Measurements from ENCODE around the gene POLD4. TPM values are rescaled to one million over a fixed set of nuclear protein-coding genes. Genes with fewer than 3 reads are reported as not detected.

POLD4 gene
- total and polyA plus RNA-seq, 5 donors, result 53.8 to 124 (median 67.1) TPM

DNA sequence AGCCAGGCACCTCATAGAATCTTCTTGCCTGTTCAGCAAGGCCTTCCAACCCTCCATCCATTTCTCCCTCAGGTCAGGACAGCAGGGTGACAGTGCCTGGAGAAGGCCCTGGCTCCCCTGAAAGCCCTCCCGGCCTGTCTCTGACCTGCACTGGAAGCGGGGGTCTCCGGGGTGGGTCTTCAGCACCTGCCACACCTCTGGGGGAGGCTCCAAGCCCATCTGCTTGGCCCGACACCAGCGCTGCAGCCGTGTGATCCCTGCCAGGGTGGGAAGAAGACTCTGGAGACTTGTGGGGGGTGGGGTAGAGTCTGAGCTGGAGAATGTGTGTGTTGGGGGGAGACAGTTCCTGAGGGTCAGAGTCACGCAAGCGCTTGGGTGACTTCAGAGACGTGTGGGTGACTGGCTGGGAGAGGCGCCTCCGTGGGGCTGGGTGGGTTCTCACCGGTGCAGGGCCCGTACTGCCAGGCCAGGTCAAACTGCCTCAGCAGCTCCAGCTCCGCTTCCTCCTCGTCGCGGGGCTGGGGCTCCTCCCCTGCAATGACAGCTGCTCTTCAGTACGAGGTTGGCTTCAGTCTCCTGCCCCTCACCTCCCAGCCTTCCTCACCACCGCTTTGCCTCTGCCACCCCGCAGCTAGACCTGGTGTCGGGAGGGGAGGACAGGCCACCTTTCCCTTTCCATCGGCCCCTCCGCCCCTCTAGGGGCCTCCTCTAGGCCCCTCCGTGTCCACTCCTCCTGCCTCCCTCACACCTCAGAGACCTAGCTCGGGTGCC is 615 bp downstream of the POLD4 start:
- Histone ChIP-seq H3K27me3 (ENCODE audit: control insufficient read depth, insufficient read depth) (no peaks in the 10 kb centered on the region), H3K27ac (ENCODE audit: low read length) (peak overlapping the region; percentile 97), H3K4me3 (ENCODE audit: low read length) (peak overlapping the region; percentile 62), H3K4me1 (ENCODE audit: control insufficient read depth, insufficient read depth, low read length) (peaks cover 29% of the 10 kb centered on the region), H3K9me3 (ENCODE audit: control insufficient read depth, low read length) (no peaks in the 10 kb centered on the region)
- ATAC-seq, result peak; percentile 3 to 5
- WGBS, result 7% methylated on average over 25 of the region's 25 CpGs
- peak in 2 of 3 donors; percentile 47 to 65 for DNase-seq
- intact Hi-C loops (cut with DNase I), result loop anchor here in 1 of 4 donors (5.0 kb wide), 1 partner anchor 40 kb away; the partner anchor contains the start of gene RAD9A

DNA sequence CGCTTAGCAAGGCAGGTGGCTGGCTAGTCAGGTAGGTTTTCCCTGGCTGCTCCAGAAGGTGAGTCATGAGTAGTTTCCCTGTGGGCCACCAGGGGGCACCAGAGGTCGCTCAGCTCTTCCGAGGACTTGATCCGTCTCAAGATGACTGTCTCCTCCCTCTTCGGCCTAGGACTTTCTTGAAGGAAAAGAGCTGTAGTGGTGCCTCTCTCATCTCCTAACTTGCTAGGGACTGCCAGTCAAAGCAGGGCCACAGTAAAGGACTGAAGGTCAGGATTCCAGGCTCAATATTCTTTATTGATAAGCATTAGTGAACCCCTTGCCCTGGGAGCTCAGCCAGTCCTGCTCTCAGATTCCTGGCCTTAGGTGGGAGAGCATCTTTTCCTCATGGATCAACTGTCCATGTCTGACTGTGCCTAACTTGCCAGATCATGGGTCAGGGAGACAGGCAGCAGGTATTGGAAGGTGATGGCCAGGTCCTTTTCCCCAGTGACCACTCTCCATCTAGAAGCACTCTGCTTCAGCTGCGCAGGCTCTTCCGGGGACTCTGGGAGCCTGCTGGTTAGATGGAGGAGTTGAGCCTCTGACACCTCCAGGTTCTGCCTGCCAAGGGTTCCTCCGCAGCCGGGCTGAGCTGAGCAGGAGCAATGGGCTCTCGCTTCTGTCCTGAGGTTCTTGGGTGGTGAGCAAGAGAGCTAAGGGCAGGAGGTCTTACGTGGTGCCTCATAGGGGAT is 1.9 kb downstream of the POLD4 start:
- ATAC-seq (no peak), DNase-seq (peak; percentile 48 to 79 (median 78))
- 54% methylated on average over 11 of the region's 11 CpGs for WGBS
- peaks cover 25% of the 10 kb centered on the region for H3K4me1 ChIP-seq (ENCODE audit: control insufficient read depth, insufficient read depth, low read length)
- H3K27ac ChIP-seq (ENCODE audit: low read length), result peak overlapping the region; percentile 73
- H3K4me3 ChIP-seq (ENCODE audit: low read length), result no peak overlapping the region
- no peaks in the 10 kb centered on the region for H3K27me3 ChIP-seq (ENCODE audit: control insufficient read depth, insufficient read depth)
- H3K9me3 ChIP-seq (ENCODE audit: control insufficient read depth, low read length), result no peaks in the 10 kb centered on the region
- intact Hi-C loops (cut with DNase I), result loop anchor here in 2 of 4 donors (2.0 to 5.0 kb wide), 2 partner anchors 33 to 41 kb away; partner anchors contain the start of gene RAD9A (in 1 of the 2)

DNA sequence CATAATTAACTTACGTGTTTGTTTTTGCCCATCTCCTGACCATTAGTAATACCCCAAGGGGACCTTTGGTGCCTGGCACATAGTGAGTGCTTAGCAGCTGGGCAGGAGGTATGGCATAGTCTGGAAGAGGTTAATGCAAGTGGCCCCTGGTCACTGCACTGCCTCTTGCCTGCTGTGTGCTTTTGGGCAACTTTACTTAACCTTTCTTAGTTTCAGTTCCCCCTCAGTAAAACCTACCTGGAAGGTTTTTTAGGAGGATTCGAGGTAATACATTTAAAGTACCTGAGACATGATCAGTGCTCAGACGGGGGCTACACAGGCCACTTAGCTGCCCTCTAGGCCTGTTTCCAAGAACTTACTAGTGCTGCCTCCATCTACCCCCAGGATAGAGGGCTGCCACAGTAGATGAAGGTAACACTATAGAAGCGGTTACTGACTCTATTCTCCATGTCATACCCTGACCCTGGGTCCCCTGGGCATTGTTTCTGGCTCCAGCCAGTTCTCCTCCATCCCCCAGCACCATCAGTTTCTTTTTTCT is 3.3 kb downstream of the POLD4 start:
- DNase-seq (no peak), ATAC-seq (no peak)
- WGBS, result 84% methylated on average over 4 of the region's 4 CpGs
- intact Hi-C loops (cut with DNase I), result loop anchor here in 3 of 4 donors (2.0 to 5.0 kb wide), 3 partner anchors 32 to 42 kb away; partner anchors contain the start of gene RAD9A (in 1 of the 3)
- no peaks in the 10 kb centered on the region for H3K27me3 ChIP-seq (ENCODE audit: control insufficient read depth, insufficient read depth)
- H3K27ac ChIP-seq (ENCODE audit: low read length), result peak overlapping the region; percentile 73
- no peaks in the 10 kb centered on the region for H3K9me3 ChIP-seq (ENCODE audit: control insufficient read depth, low read length)
- no peak overlapping the region for H3K4me3 ChIP-seq (ENCODE audit: low read length)
- peaks cover 14% of the 10 kb centered on the region for H3K4me1 ChIP-seq (ENCODE audit: control insufficient read depth, insufficient read depth, low read length)

DNA sequence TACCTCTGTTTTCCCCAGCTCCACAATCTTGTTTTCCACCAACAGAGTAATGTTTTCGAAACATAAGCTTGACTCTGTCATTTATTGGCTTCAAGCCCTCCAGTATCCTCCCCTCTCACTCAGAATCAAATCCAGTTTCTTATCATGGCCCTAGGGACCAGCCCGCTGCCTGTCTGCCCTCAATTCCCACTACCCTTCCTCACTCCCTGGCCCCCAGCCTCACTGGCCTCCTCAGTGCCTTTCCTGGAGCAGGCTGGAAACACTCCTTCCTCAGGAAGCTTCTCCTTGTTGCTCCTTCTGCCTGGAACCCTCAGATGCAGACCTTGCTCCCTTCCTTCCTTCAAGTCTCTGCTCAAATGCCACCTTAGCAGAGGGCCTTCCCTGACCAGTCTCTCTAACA is 3.9 kb downstream of the POLD4 start:
- Histone ChIP-seq H3K27me3 (ENCODE audit: control insufficient read depth, insufficient read depth) (no peaks in the 10 kb centered on the region), H3K4me3 (ENCODE audit: low read length) (no peak overlapping the region), H3K27ac (ENCODE audit: low read length) (peak overlapping the region; percentile 73), H3K9me3 (ENCODE audit: control insufficient read depth, low read length) (no peaks in the 10 kb centered on the region), H3K4me1 (ENCODE audit: control insufficient read depth, insufficient read depth, low read length) (peaks cover 10% of the 10 kb centered on the region)
- ATAC-seq (no peak), DNase-seq (peak in 2 of 3 donors; percentile 73 to 77)
- WGBS, result 48% methylated on average over 2 of the region's 2 CpGs
- intact Hi-C loops (cut with DNase I), result loop anchor here in 1 of 4 donors (5.0 kb wide), 1 partner anchor 33 kb away; no protein-coding TSS in a partner anchor

DNA sequence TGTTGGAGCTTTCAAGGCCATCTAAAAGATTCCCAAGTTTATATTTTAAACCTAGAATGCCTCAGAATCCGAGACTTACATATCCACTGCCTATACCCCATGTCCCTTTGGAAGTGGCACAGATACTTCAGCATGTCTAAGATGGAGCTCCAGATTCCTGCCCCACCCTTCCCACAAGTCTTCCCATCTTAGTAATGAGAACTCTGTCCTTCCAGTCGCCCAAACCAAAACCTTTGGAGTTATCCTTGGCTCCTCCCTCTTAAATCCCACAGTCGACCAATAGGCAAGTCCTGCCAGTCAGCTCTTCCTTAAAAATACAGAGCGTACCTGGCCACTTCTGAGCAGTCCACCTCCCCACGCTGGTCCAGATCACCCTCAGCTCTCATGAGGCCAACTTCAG is 4.3 kb downstream of the POLD4 start:
- ATAC-seq, result no peak
- Histone ChIP-seq H3K27me3 (ENCODE audit: control insufficient read depth, insufficient read depth) (no peaks in the 10 kb centered on the region), H3K27ac (ENCODE audit: low read length) (peak overlapping the region; percentile 71), H3K9me3 (ENCODE audit: control insufficient read depth, low read length) (no peaks in the 10 kb centered on the region), H3K4me3 (ENCODE audit: low read length) (no peak overlapping the region), H3K4me1 (ENCODE audit: control insufficient read depth, insufficient read depth, low read length) (peaks cover 10% of the 10 kb centered on the region)
- WGBS, result 61% methylated on average over 5 of the region's 5 CpGs
- intact Hi-C loops (cut with DNase I), result loop anchor here in 1 of 4 donors (5.0 kb wide), 1 partner anchor 33 kb away; no protein-coding TSS in a partner anchor
- no peak for DNase-seq

DNA sequence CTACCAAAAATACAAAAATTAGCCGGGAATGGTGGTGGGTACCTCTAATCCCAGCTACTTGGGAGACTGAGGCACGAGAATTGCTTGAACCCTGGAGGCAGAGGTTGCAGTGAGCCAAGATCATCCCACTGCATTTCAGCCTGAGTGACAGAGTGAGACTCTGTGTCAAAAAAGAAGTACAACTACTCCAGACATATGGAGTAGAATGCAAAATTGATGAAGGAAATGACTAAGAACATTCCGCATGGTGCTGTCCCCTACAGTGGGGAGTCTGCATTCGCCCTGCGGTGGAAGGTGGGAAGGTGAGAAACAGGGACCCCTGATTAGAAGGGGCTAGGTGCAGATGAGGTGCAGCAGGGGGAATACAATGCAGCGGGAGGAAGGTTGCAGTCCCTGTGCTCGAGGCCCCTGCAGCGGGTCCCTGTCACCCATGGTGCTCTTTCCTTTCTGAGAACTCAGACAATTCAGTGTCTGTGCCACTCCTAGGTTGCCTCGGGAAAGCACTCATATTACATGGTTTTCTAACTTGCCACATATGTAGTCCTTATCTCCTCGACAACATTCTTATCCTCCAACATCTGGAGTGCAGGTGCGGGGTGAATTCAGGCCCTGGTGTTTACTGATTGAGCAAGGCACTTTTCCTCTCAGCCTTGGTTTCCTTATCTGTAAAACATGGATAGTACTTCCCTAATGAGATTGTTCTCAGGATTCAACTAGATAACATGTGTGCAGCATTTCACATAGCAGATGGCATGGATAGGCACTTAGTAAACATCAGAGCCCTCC is 5.2 kb downstream of the POLD4 start:
- intact Hi-C loops (cut with DNase I), result loop anchor here in 1 of 4 donors (5.0 kb wide), 1 partner anchor 34 kb away; no protein-coding TSS in a partner anchor
- Histone ChIP-seq H3K27ac (ENCODE audit: low read length) (no peak overlapping the region), H3K4me3 (ENCODE audit: low read length) (no peak overlapping the region), H3K27me3 (ENCODE audit: control insufficient read depth, insufficient read depth) (no peaks in the 10 kb centered on the region), H3K4me1 (ENCODE audit: control insufficient read depth, insufficient read depth, low read length) (peaks cover 10% of the 10 kb centered on the region), H3K9me3 (ENCODE audit: control insufficient read depth, low read length) (no peaks in the 10 kb centered on the region)
- WGBS, result 82% methylated on average over 11 of the region's 11 CpGs
- ATAC-seq, result no peak
- no peak for DNase-seq

DNA sequence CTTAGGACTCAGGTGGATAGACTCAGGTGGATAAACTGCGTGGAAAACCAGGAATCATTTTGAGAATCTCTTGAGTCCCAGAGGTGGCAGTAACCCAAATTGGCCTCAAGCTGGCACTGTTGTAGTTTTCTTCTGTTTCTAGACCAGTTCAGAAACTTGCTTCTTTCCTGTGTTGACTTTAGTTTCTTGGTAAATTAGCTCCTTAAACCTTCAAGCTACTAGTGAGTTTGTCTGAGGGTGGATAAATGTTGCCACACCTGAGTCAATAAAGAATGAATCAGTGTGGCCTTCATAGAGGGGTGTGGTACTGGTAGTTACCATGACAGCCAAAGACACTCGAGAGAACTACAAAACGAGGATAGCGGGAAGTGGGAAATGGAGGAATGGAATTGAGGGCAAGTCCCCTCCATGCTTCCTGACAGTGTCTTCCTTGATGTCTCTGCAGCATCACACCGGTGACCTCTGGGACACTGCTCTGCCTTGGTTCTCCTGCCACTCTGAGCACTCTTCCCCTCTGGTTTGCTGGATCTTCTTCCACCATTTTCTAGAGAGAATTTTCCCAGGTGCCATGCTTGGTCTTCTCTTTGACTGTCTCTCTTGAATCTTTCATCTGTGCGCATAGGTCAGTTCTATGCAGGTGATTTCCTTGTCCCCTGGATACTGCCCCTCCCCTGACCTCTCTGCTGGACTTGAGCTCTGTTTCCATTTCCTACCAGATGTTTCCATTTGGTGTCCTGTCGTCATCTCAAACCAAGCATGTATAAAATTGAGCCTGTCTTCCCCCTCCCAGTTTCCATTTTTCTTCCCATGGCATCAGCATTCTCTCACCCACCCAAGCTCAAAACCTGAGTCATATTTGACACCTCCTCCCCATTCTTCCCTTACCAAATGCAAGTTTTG is 7.2 kb downstream of the POLD4 start:
- H3K4me1 ChIP-seq (ENCODE audit: control insufficient read depth, insufficient read depth, low read length), result peaks cover 4% of the 10 kb centered on the region
- H3K27ac ChIP-seq (ENCODE audit: low read length), result no peak overlapping the region
- no peak overlapping the region for H3K4me3 ChIP-seq (ENCODE audit: low read length)
- 70% methylated on average over 7 of the region's 7 CpGs for WGBS
- intact Hi-C loops (cut with DNase I), result loop anchor here in 1 of 4 donors (5.0 kb wide), 1 partner anchor 36 kb away; no protein-coding TSS in a partner anchor
- H3K9me3 ChIP-seq (ENCODE audit: control insufficient read depth, low read length), result no peaks in the 10 kb centered on the region
- no peak for DNase-seq
- no peaks in the 10 kb centered on the region for H3K27me3 ChIP-seq (ENCODE audit: control insufficient read depth, insufficient read depth)
- peak; percentile 4 to 6 for ATAC-seq

DNA sequence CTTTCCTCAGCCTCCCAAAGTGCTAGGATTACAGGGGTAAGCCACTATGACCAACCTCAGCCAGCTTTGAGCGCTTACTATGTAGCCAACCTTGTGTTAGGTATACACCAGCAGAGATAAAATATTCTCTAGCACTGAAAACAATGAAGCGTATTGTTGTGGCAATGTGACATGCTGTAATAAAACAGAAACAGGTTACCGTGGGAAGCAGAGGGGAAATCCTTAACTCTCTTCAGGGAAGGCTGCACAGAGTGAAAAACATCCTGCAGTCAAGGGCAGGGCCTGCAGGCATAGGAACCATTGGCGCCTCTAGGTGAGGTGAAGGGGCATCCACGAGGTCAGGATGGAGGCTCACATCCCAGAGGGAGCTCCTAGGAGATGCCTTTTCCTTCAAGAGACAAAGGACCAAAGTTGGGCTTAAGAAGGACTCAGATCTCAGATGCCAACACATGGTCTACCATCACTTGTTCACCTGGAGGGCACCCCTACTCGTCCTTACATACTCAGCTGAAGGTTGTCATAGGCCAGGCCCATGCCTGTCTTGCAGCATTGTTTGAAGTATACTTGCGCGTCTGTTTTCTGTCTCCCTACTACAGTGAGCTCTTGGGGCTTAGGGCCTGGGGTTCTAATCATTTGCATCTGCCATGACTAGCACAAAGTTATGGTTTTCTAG is 8.0 kb downstream of the POLD4 start:
- ATAC-seq, result no peak
- 80% methylated on average over 8 of the region's 8 CpGs for WGBS
- no peak overlapping the region for H3K4me3 ChIP-seq (ENCODE audit: low read length)
- H3K9me3 ChIP-seq (ENCODE audit: control insufficient read depth, low read length), result no peaks in the 10 kb centered on the region
- intact Hi-C loops (cut with DNase I), result loop anchor here in 1 of 4 donors (5.0 kb wide), 1 partner anchor 37 kb away; no protein-coding TSS in a partner anchor
- H3K4me1 ChIP-seq (ENCODE audit: control insufficient read depth, insufficient read depth, low read length), result peaks cover 4% of the 10 kb centered on the region
- H3K27me3 ChIP-seq (ENCODE audit: control insufficient read depth, insufficient read depth), result no peaks in the 10 kb centered on the region
- DNase-seq, result no peak
- H3K27ac ChIP-seq (ENCODE audit: low read length), result no peak overlapping the region

DNA sequence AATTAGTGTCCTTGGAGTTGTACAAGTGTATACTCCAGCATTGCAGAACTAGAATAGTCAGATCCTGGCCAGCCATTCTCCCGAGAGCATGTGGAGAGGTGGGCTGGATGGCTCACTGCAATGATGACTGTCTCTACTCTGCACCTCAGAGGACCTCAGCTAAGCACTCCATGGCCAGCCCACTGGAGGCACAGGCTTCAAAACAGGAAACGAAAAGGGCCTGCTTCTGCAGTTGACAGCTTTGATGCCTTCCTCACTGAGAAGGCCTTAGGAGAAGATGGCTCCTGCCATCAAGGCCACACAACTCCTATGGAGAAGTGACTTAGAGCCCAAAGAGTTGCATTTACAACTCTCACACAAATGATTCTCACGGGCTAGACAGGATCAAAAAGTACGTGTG is 9.1 kb downstream of the POLD4 start:
- intact Hi-C loops (cut with DNase I), result no loop called here

More for the DNA sequence above, 9.1 kb downstream of the POLD4 start:
- ATAC-seq (no peak), DNase-seq (no peak)
- Histone ChIP-seq H3K4me3 (ENCODE audit: low read length) (no peak overlapping the region), H3K27ac (ENCODE audit: low read length) (no peak overlapping the region), H3K4me1 (ENCODE audit: control insufficient read depth, insufficient read depth, low read length) (peaks cover 2% of the 10 kb centered on the region), H3K9me3 (ENCODE audit: control insufficient read depth, low read length) (no peaks in the 10 kb centered on the region), H3K27me3 (ENCODE audit: control insufficient read depth, insufficient read depth) (no peaks in the 10 kb centered on the region)
- WGBS, result 85% methylated on average over 4 of the region's 4 CpGs
